Measurements from ENCODE around the gene UXT.

DNA sequence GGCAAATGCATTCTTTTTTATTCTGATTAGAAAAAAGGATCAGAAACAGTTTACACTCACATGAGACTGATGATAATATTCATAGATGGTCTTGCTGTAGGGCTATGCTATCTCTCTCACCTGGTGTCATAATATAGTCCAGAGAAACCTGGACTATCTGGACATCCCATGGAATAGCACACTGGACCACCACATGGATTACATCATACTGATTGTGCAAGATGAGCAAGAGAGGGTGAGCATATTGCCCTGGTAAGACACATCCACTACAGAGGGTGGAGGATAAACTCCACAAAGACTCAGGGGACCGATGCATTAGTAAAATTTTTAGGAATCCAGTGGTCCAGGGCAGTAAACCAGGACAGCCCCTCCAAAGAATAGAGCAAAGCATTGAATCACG is 47.5 kb downstream of the UXT start:
- TF ChIP-seq MIER1 (IDR thresholded peaks at IDR 0.05; ENCODE audit: low read depth) (no peak), PTRF (tag; IDR thresholded peaks at IDR 0.05) (no peak), POLR2A (conservative IDR thresholded peaks at IDR 0.05) (no peak), YBX1 (IDR thresholded peaks at IDR 0.05) (no peak), SAFB2 (IDR thresholded peaks at IDR 0.05; ENCODE audit: borderline replicate concordance, low read depth, low read length, severe bottlenecking) (no peak), RBM25 (IDR thresholded peaks at IDR 0.05; ENCODE audit: low read depth, low read length, severe bottlenecking) (no peak), SRSF9 (IDR thresholded peaks at IDR 0.05; ENCODE audit: borderline replicate concordance, low read depth, low read length) (no peak)
- TF ChIP-seq, protein P1, sequence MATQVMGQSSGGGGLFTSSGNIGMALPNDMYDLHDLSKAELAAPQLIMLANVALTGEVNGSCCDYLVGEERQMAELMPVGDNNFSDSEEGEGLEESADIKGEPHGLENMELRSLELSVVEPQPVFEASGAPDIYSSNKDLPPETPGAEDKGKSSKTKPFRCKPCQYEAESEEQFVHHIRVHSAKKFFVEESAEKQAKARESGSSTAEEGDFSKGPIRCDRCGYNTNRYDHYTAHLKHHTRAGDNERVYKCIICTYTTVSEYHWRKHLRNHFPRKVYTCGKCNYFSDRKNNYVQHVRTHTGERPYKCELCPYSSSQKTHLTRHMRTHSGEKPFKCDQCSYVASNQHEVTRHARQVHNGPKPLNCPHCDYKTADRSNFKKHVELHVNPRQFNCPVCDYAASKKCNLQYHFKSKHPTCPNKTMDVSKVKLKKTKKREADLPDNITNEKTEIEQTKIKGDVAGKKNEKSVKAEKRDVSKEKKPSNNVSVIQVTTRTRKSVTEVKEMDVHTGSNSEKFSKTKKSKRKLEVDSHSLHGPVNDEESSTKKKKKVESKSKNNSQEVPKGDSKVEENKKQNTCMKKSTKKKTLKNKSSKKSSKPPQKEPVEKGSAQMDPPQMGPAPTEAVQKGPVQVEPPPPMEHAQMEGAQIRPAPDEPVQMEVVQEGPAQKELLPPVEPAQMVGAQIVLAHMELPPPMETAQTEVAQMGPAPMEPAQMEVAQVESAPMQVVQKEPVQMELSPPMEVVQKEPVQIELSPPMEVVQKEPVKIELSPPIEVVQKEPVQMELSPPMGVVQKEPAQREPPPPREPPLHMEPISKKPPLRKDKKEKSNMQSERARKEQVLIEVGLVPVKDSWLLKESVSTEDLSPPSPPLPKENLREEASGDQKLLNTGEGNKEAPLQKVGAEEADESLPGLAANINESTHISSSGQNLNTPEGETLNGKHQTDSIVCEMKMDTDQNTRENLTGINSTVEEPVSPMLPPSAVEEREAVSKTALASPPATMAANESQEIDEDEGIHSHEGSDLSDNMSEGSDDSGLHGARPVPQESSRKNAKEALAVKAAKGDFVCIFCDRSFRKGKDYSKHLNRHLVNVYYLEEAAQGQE (IDR thresholded peaks at IDR 0.05; ENCODE audit: borderline replicate concordance) = no peak
- TF ChIP-seq, protein P1 (CRISPR knock-in tag; IDR thresholded peaks at IDR 0.05; ENCODE audit: low read depth) = no peak
- TF ChIP-seq, protein P2, sequence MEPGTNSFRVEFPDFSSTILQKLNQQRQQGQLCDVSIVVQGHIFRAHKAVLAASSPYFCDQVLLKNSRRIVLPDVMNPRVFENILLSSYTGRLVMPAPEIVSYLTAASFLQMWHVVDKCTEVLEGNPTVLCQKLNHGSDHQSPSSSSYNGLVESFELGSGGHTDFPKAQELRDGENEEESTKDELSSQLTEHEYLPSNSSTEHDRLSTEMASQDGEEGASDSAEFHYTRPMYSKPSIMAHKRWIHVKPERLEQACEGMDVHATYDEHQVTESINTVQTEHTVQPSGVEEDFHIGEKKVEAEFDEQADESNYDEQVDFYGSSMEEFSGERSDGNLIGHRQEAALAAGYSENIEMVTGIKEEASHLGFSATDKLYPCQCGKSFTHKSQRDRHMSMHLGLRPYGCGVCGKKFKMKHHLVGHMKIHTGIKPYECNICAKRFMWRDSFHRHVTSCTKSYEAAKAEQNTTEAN (CRISPR knock-in tag; IDR thresholded peaks at IDR 0.05) = no peak
- TF ChIP-seq, protein P3, sequence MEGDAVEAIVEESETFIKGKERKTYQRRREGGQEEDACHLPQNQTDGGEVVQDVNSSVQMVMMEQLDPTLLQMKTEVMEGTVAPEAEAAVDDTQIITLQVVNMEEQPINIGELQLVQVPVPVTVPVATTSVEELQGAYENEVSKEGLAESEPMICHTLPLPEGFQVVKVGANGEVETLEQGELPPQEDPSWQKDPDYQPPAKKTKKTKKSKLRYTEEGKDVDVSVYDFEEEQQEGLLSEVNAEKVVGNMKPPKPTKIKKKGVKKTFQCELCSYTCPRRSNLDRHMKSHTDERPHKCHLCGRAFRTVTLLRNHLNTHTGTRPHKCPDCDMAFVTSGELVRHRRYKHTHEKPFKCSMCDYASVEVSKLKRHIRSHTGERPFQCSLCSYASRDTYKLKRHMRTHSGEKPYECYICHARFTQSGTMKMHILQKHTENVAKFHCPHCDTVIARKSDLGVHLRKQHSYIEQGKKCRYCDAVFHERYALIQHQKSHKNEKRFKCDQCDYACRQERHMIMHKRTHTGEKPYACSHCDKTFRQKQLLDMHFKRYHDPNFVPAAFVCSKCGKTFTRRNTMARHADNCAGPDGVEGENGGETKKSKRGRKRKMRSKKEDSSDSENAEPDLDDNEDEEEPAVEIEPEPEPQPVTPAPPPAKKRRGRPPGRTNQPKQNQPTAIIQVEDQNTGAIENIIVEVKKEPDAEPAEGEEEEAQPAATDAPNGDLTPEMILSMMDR (IDR thresholded peaks at IDR 0.05 in 2 of 3, conservative IDR thresholded peaks at IDR 0.05 in 1 of 3; ENCODE audit: insufficient read depth in 2 of 3, low read depth in 1 of 3, low read length in 3 of 3) = no peak
- TF ChIP-seq, protein P4, sequence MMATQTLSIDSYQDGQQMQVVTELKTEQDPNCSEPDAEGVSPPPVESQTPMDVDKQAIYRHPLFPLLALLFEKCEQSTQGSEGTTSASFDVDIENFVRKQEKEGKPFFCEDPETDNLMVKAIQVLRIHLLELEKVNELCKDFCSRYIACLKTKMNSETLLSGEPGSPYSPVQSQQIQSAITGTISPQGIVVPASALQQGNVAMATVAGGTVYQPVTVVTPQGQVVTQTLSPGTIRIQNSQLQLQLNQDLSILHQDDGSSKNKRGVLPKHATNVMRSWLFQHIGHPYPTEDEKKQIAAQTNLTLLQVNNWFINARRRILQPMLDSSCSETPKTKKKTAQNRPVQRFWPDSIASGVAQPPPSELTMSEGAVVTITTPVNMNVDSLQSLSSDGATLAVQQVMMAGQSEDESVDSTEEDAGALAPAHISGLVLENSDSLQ (IDR thresholded peaks at IDR 0.05) = no peak
